ENCODE results near the gene WDFY2. TPM values are rescaled to one million over a fixed set of nuclear protein-coding genes. Genes with fewer than 3 reads are reported as not detected.

WDFY2 gene
- total RNA-seq, 1 donor from 2014 or later: 14.6 TPM

DNA sequence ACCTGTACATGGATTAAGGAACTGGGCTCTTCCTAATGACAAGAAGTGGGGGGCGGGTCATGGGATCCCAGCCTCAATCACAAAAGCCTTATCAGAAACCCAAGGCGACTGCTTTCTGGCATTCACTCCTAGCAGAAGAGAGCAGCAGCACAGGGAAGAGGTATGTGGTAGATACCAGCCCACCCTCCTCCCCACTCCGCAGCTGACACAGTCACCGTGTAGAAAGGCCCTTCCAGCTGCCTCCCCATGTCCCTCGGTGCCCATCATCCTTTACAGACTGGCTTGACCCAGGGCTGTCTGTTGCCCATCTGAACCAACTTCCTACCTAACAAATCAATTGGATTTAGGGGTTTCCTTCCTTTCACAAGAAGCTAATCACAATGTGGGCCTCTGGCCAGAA, 222.8 kb downstream of the WDFY2 start:
- intact Hi-C loops (cut with micrococcal nuclease): loop anchor here (10.0 kb wide), 1 partner anchor 912 kb away; no protein-coding TSS in a partner anchor

DNA sequence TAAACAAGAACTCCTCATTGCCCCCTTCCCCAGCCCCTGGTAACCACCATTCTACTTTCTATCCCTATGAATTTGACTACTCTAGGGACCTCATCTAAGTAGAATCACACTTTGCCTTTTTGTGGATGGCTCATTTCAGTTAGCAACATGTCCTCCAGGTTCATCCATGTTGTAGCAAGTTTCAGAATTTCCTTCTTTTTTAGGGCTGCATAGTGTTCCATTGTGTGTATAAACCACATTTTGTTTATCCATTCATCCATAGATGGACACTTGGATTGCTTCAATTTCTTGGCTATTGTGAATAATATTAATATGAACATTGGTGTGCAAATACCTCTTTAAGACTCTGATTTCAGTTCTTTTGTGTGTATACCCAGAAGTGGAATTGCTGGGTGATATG, 224.5 kb downstream of the WDFY2 start:
- intact Hi-C loops (cut with micrococcal nuclease): loop anchor here (10.0 kb wide), 1 partner anchor 914 kb away; no protein-coding TSS in a partner anchor

DNA sequence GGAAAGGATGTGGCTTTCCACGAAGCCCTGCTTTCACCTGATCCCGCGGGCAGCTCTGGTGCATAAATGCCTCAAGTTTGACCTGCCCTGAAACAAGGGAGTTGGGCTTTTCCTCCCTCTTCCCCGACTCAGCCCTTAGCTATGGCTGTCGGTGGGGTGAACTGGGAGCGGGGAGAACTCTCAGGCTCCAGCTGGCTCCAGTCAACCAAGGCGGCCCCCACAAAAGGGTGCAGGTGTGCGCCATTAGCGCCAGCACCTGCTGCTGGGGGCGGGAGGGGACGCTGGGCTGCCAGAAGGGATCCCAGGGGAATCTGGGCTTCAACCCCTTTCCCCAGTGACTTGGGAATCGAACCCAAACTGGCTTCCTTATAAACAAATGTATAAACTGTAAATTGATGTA, 226.8 kb downstream of the WDFY2 start:
- intact Hi-C loops (cut with micrococcal nuclease): loop anchor here (10.0 kb wide), 1 partner anchor 114 kb away; no protein-coding TSS in a partner anchor

DNA sequence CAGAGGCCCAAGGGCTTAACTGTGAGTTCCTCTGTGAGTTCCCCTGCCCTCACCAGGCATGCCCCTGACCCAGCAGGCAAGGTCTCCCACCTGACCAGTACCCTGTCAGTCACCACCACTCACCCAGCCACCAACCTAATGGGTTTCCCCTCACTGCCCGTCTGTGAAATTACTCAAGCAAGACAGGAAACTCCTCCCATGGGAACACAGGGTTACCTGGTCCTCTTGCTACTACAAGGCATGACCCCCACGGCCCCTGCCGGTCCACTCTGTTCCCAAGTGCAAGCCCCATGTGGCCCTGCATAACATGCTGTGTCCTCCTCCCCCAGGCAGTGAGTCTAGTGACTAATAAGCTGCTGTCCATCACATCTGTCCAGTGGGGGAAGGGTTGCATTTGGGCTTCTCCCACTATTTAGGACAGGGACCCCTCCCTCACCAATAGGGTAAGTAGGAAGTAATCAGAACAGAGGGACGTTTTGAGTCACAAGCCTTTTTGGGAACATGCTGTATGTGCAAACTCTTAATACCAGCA, 227.7 kb downstream of the WDFY2 start:
- intact Hi-C loops (cut with micrococcal nuclease): loop anchor here (10.0 kb wide), 1 partner anchor 113 kb away; no protein-coding TSS in a partner anchor

DNA sequence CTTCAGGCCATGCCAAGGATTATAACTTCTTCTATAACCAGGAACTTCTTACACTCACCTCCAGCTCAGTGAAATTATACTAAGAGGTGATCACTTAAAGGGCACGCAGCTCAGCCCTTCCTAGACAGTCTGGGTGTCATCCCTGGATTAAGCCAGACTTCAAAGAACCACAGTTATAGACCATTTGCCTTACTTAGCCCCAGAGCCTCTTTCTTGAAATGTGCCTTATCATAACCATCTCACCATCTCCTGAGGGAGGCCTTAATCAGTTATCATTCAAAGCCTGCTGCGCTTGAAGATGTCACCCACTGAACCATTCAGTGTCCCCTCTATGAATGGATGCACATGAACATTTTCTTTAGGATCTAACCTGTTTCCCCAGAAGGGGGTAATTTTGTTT, 229.8 kb downstream of the WDFY2 start:
- intact Hi-C loops (cut with micrococcal nuclease): loop anchor here (2.0 to 10.0 kb wide), 2 partner anchors 111 to 381 kb away; no protein-coding TSS in a partner anchor

DNA sequence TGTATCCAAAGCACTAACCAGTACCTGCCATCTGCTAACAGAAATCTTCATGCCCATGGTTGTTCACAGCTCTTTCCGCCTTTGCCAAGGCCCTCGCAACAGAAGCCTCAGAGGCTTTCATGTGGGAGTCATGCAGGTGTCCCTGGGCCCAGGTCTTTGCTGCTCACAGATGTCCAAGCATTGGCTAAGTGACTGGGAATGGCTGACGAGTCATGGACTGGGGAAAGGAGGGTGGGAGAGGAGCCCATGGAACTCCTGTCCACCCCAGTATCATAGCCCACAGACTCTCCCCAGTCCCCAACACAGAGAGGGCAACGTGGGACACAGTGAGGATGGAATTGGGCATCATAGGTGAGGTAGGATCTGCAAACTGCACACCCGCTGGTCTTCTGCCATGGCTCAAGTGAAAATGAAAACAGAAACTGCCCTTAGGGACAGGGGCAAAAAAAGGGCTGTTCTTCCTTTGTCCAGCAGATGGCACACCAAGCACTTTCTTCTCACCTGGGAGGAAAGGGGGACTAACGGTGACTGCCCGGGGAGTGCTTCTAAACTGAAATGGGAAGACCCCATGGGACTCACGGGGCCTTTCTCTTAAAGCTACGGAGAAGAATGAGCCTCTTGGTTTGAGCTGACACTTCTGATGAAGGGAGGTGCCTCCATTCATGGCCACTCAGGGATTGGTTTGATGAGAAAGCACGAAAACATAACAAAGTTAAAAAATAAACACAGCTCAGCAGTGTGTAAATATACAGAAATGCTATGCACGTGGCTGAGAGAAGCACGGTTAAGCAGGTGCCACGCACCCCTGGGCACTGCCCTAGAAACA, 230.8 kb downstream of the WDFY2 start:
- intact Hi-C loops (cut with micrococcal nuclease): loop anchor here (1.0 to 10.0 kb wide), 11 partner anchors 10 to 637 kb away; partner anchors contain the start of genes DHRS12, TMEM272 and VPS36

DNA sequence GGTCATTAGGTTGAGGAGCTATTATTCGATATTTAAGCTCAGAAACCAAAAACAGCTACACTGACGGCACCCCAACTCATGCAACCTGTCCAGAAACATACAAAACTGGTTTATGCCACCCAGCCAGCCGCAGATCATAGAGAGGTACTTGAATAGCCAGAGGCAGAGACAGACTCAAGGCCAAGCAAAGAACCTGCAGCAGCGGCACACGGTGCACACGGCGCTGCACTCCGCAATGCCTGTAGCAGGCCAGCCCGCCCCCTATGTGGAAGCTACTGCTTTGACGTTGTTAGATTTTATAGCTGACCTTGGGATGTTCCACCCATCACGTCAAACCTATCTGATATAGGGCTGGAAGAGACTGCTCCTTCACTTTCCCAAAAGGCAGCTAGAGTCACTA, 231.6 kb downstream of the WDFY2 start:
- intact Hi-C loops (cut with micrococcal nuclease): loop anchor here (1.0 to 10.0 kb wide), 11 partner anchors 9 to 636 kb away; partner anchors contain the start of genes DHRS12, TMEM272 and VPS36

DNA sequence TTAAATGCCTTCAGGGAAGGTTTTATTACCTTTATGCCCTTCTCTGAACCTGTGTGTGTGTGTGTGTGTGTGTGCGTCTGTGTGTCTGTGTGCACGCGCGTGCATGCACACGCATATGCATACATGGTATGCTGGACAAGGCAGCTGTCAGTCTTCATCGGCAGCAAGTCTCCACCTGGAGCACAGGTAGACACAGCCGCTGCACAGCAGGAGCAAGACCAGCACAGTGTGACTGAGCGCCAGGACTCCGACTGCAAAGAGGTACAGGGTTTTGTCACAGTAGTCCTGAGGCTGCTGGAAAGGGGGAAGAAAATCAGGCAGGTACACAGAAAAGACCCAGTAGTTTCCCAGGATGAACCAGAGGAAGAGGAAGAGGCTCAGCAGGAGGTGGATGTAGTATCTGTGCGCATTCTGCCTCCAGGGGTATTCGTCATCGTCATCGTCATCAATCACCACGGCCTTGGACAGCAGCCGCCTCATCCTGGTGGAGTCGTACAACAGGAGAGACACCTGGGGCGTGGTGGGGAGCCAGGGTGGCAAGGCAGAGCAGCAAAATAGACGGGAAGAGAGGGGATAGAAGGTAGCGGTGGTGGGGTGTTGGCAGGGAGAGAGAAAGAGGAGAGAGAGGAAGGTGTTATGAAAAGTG, 232.5 kb downstream of the WDFY2 start:
- intact Hi-C loops (cut with micrococcal nuclease): loop anchor here (5.0 to 10.0 kb wide), 2 partner anchors 108 to 636 kb away; partner anchors contain the start of gene VPS36

Other genes with a start within 250 kb of the WDFY2 start
- not detected in 2 replicates for gene SERPINE3, start 244.8 kb upstream of the WDFY2 start, total RNA-seq
- gene INTS6, start 131.4 kb upstream of the WDFY2 start, total RNA-seq: 68.9 and 73.7 TPM in 2 replicates
- 5.3 and 5.6 TPM in 2 replicates for gene DHRS12, start 219.7 kb downstream of the WDFY2 start, total RNA-seq